Activated CD8-positive, alpha-beta T cell treated with anti-CD3 and anti-CD28 coated beads for 36 hours (primary cell): ENCODE data around the gene DAB1. TPM values are rescaled to one million over a fixed set of nuclear protein-coding genes. Genes with fewer than 3 reads are reported as not detected.

ENCODE experiments used
- ATAC-seq: fragments of 200-7000 bp; cut with Tn5 transposase; one replicate; pipeline ENCODE4 v1.10.0; 2021; ENCODE audit warnings: mild to moderate bottlenecking, moderate library complexity
- CTCF ChIA-PET: fragments of 350-600 bp; sonication (Branson Sonifier 250); formaldehyde crosslinking; loops from one replicate; lab custom pipeline; 2021; ENCODE audit warnings: antibody characterized with exemption; lab: Charles Lee
- POLR2A ChIA-PET: fragments of 350-600 bp; sonication (Branson Sonifier 250); formaldehyde crosslinking; loops from one replicate; lab custom pipeline; 2021; ENCODE audit warnings: antibody characterized with exemption; lab: Charles Lee
- DNase-seq: peaks from one replicate; pipeline ENCODE4 v3.0.0-alpha.2; 2020
- H3K27ac Mint-ChIP-seq: one replicate; pipeline ENCODE4 v1.8.0; 2021; ENCODE audit warnings: mild to moderate bottlenecking, mixed read lengths
- H3K27me3 Mint-ChIP-seq: one replicate; pipeline ENCODE4 v1.8.0; 2021; ENCODE audit warnings: mixed read lengths
- H3K36me3 Mint-ChIP-seq: one replicate; pipeline ENCODE4 v1.8.0; 2021; ENCODE audit warnings: low read depth, mixed read lengths
- H3K4me1 Mint-ChIP-seq: one replicate; pipeline ENCODE4 v1.8.0; 2021; ENCODE audit warnings: low read depth, mixed read lengths
- H3K4me3 Mint-ChIP-seq: one replicate; pipeline ENCODE4 v1.8.0; 2021; ENCODE audit warnings: mild to moderate bottlenecking, moderate library complexity, mixed read lengths
- H3K9me3 Mint-ChIP-seq: one replicate; pipeline ENCODE4 v1.8.0; 2021; ENCODE audit warnings: mixed read lengths
- intact Hi-C: fragments of 100-400 bp; cut with micrococcal nuclease; formaldehyde crosslinking; loops from one replicate; pipeline ENCODE4 v1.10.0; 2022
- total RNA-seq, 2 experiments: library from RNA; stranded (reverse); gene quantifications; one replicate each; pipeline ENCODE4 v1.2.3, GENCODE V29; 2021
- TF ChIP-seq, protein P1 (sequence below): fragments of 200-600 bp; IDR thresholded peaks from one replicate; pipeline ENCODE4 v1.8.0; 2022; ENCODE audit warnings: antibody characterized with exemption, mild to moderate bottlenecking

Gene DAB1
- total RNA-seq, 2 experiments from 2014 or later: not detected

DNA sequence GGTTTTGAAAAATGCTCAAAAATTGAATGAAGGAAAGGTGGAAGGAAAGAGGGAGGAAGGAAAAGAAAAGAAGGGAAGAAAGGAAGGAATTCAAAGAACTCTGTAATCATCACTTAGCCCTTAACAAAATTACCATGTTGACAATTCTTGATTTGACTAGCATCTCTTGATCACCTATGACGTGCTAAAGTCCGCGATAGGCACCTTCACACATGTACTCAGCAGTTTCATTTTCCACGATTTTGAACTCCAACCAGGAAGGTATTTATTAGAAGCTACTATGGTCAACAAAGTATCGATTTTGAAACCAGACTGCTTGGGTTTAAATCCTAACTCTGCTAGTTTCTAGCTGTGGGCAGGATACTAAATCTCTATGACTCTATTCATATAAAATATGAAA lies 146.9 kb downstream of the DAB1 start:
- ATAC-seq: no peak
- no peak for DNase-seq
- Mint-ChIP-seq H3K36me3 (no peaks in the 10 kb centered on the region), H3K9me3 (no peaks in the 10 kb centered on the region), H3K27ac (no peak overlapping the region), H3K4me1 (no peaks in the 10 kb centered on the region), H3K4me3 (no peak overlapping the region), H3K27me3 (no peaks in the 10 kb centered on the region)
- intact Hi-C loops: no loop called here
- POLR2A ChIA-PET: no interaction called here
- CTCF ChIA-PET: no interaction called here
- TF ChIP-seq, protein P1, sequence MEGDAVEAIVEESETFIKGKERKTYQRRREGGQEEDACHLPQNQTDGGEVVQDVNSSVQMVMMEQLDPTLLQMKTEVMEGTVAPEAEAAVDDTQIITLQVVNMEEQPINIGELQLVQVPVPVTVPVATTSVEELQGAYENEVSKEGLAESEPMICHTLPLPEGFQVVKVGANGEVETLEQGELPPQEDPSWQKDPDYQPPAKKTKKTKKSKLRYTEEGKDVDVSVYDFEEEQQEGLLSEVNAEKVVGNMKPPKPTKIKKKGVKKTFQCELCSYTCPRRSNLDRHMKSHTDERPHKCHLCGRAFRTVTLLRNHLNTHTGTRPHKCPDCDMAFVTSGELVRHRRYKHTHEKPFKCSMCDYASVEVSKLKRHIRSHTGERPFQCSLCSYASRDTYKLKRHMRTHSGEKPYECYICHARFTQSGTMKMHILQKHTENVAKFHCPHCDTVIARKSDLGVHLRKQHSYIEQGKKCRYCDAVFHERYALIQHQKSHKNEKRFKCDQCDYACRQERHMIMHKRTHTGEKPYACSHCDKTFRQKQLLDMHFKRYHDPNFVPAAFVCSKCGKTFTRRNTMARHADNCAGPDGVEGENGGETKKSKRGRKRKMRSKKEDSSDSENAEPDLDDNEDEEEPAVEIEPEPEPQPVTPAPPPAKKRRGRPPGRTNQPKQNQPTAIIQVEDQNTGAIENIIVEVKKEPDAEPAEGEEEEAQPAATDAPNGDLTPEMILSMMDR: no peak

- Mint-ChIP-seq H3K4me1 (no peaks in the 10 kb centered on the region), H3K27me3 (peaks cover 3% of the 10 kb centered on the region), H3K36me3 (no peaks in the 10 kb centered on the region), H3K9me3 (no peaks in the 10 kb centered on the region), H3K27ac (no peak overlapping the region), H3K4me3 (no peak overlapping the region)
- POLR2A ChIA-PET: no interaction called here
- CTCF ChIA-PET: no interaction called here
- ATAC-seq: no peak
- no peak for DNase-seq
- TF ChIP-seq, protein P1: no peak
- intact Hi-C loops: no loop called here
Measured at GRCh38 chr1:57272601-57273000, 151.3 kb downstream of the DAB1 start.

DNA sequence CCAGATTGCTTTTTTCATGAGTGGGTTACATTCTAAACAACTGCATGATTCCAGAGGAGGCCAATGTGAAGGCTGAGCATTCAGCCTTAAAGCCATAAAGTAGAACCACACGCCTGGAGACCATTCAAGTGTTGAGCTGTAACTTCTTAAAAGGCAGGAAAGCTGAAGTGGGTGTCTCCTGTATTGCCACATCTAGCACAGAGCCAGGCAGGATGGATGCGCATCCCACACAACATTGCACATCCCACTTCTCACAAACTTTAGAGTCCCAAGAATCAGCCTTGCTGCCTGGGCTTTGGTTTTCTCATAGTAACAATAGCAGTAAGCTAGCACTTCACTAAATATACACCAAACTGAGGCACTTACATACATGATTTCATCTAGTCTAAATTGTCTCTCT lies 151.7 kb downstream of the DAB1 start:
- Mint-ChIP-seq H3K9me3 (no peaks in the 10 kb centered on the region), H3K4me3 (no peak overlapping the region), H3K4me1 (no peaks in the 10 kb centered on the region), H3K36me3 (no peaks in the 10 kb centered on the region), H3K27me3 (peaks cover 3% of the 10 kb centered on the region), H3K27ac (no peak overlapping the region)
- ChIA-PET CTCF (no interaction called here), POLR2A (no interaction called here)
- intact Hi-C loops: no loop called here
- TF ChIP-seq, protein P1: no peak
- no peak for ATAC-seq
- no peak for DNase-seq

GRCh38 chr1:57270927-57271698 lies 152.7 kb downstream of the DAB1 start:
- TF ChIP-seq, protein P1: no peak
- no peak for DNase-seq
- Mint-ChIP-seq H3K4me3 (no peak overlapping the region), H3K27me3 (peaks cover 3% of the 10 kb centered on the region), H3K36me3 (no peaks in the 10 kb centered on the region), H3K27ac (no peak overlapping the region), H3K9me3 (no peaks in the 10 kb centered on the region), H3K4me1 (no peaks in the 10 kb centered on the region)
- no peak for ATAC-seq
- ChIA-PET CTCF (no interaction called here), POLR2A (no interaction called here)
- intact Hi-C loops: no loop called here

GRCh38 chr1:57269630-57270225 lies 154.1 kb downstream of the DAB1 start:
- Mint-ChIP-seq H3K27me3 (peaks cover 3% of the 10 kb centered on the region), H3K4me1 (no peaks in the 10 kb centered on the region)

More at GRCh38 chr1:57269630-57270225, 154.1 kb downstream of the DAB1 start:
- POLR2A ChIA-PET: no interaction called here
- no peaks in the 10 kb centered on the region for H3K36me3 Mint-ChIP-seq
- DNase-seq (no peak), ATAC-seq (no peak)
- intact Hi-C loops: no loop called here
- no peak overlapping the region for H3K27ac Mint-ChIP-seq
- TF ChIP-seq, protein P1: no peak
- H3K9me3 Mint-ChIP-seq: no peaks in the 10 kb centered on the region
- CTCF ChIA-PET: no interaction called here
- H3K4me3 Mint-ChIP-seq: no peak overlapping the region
